ENCODE measurements around the gene KIAA2012.

DNA sequence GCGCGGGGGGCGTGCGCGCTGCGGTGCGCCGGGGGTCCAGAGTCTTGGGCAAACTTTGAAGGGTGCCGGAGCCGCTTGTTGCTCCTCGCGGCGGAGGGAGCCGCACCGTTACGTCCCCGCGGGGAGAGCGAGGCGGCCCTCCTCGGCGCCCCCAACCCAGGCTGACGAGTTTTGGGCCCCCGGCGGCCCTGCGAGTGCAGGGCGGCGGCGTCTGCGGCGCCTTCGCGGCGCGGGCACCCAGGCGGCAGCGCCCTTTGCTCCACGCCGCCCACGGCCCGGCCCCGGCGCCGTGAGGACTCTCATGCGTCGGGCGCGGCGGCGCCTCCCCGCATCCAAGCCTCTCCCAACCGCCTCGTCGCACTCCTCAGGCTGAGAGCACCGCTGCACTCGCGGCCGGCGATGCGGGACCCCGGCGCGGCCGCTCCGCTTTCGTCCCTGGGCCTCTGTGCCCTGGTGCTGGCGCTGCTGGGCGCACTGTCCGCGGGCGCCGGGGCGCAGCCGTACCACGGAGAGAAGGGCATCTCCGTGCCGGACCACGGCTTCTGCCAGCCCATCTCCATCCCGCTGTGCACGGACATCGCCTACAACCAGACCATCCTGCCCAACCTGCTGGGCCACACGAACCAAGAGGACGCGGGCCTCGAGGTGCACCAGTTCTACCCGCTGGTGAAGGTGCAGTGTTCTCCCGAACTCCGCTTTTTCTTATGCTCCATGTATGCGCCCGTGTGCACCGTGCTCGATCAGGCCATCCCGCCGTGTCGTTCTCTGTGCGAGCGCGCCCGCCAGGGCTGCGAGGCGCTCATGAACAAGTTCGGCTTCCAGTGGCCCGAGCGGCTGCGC lies 38.6 kb upstream of the KIAA2012 start:
- TF ChIP-seq EZH2 (IDR thresholded peaks at IDR 0.05; ENCODE audit: insufficient read depth, low read length): no peak
- TF ChIP-seq, protein P1, sequence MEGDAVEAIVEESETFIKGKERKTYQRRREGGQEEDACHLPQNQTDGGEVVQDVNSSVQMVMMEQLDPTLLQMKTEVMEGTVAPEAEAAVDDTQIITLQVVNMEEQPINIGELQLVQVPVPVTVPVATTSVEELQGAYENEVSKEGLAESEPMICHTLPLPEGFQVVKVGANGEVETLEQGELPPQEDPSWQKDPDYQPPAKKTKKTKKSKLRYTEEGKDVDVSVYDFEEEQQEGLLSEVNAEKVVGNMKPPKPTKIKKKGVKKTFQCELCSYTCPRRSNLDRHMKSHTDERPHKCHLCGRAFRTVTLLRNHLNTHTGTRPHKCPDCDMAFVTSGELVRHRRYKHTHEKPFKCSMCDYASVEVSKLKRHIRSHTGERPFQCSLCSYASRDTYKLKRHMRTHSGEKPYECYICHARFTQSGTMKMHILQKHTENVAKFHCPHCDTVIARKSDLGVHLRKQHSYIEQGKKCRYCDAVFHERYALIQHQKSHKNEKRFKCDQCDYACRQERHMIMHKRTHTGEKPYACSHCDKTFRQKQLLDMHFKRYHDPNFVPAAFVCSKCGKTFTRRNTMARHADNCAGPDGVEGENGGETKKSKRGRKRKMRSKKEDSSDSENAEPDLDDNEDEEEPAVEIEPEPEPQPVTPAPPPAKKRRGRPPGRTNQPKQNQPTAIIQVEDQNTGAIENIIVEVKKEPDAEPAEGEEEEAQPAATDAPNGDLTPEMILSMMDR (IDR thresholded peaks at IDR 0.05; ENCODE audit: insufficient read depth, low read depth, low read length): no peak
